ENCODE data around the gene CFAP99. TPM values are rescaled to one million over a fixed set of nuclear protein-coding genes. Genes with fewer than 3 reads are reported as not detected.

Gene CFAP99
- total and polyA plus RNA-seq, 2 experiments from 2014 or later, result not detected

DNA sequence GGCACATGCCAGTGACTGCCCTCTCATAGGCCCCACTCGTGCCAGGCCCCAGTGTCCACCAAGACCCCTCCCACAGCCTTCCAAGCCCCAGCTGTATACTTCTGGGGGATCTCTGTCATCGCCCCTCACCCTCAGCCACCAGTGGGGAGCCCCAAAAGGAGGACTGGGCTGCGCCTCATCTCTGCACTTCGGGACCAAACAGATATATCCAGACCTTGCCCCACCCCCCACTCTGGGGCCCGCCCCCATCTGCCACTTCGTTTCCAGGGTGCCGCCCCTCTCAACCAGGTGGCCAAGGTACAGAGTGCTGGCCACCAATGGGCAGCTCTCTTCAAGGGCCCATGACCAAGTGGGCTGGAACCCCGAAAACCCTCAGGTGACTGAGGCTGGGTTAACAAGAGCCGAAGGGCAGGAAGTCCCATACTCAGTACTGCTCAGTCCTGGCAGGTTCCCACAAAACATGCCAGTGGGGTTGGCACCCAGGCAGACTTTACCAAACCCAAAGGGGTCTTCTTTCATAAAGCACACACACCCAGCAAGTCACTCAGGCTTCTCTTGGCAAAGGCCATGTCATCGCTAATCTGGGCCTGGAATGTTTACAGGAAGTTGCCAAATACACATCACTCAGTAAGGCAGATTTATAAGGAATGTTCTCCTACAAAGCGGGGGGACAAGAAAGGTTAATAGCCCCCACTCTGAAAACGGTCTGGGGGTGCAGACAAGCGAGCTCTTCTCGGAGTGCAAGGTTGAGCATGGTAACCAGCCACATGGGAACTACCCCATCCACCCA lies 4.7 kb upstream of the CFAP99 start:
- Histone ChIP-seq H2AFZ (peak overlapping the region; percentile 69; the same call in 1 of the 2 replicates), H3K4me1 (ENCODE audit: insufficient read depth) (peaks cover 38% of the 10 kb centered on the region), H3F3A (replicated peaks; ENCODE audit: low read depth) (peaks cover 22% of the 10 kb centered on the region), H3K79me2 (replicated peaks; ENCODE audit: insufficient read depth) (no peaks in the 10 kb centered on the region), H3K36me3 (ENCODE audit: insufficient read depth) (no peaks in the 10 kb centered on the region), H3K9me2 (ENCODE audit: insufficient read depth) (no peaks in the 10 kb centered on the region), H3K27me3 (ENCODE audit: insufficient read depth) (peaks cover 48% of the 10 kb centered on the region), H3K27ac (ENCODE audit: low read depth) (peak overlapping the region; percentile 91; the same call in 1 of the 2 replicates), H4K20me1 (replicated peaks; ENCODE audit: insufficient read depth) (peaks cover 6% of the 10 kb centered on the region; the same call in 1 of the 2 replicates), H3K4me2 (peak overlapping the region; percentile 80), H3K4me3 (peak overlapping the region; percentile 48)
- H3K27ac Mint-ChIP-seq, result peak overlapping the region; percentile 84; the same call in 1 of the 2 replicates
- H3K36me3 Mint-ChIP-seq (ENCODE audit: low read depth), result no peaks in the 10 kb centered on the region; the same call in 2 of the 3 replicates
- H3K27me3 Mint-ChIP-seq (ENCODE audit: insufficient read depth, low read depth, poor library complexity), result peaks cover 50% of the 10 kb centered on the region
- H3K4me3 Mint-ChIP-seq, result peak overlapping the region; percentile 64
- no peak for TF ChIP-seq EZH2 (IDR thresholded peaks at IDR 0.05; ENCODE audit: low read depth, unreplicated experiment)
- TF ChIP-seq ZNF331 (CRISPR knock-in tag; IDR thresholded peaks at IDR 0.05; ENCODE audit: low read depth), result no peak
- no peak for TF ChIP-seq ETS1 (IDR thresholded peaks at IDR 0.05)
- TF ChIP-seq ZNF462 (CRISPR knock-in tag; IDR thresholded peaks at IDR 0.05), result no peak
- no peak for TF ChIP-seq POLR2AphosphoS5 (IDR thresholded peaks at IDR 0.05; ENCODE audit: low read depth)
- no peak for TF ChIP-seq STAT1 (IDR thresholded peaks at IDR 0.05; ENCODE audit: unreplicated experiment)
- TF ChIP-seq JUNB (IDR thresholded peaks at IDR 0.05; ENCODE audit: unreplicated experiment), result no peak
- TF ChIP-seq CREB1 (CRISPR knock-in tag; IDR thresholded peaks at IDR 0.05; ENCODE audit: low read depth), result no peak
- no peak for TF ChIP-seq REST (IDR thresholded peaks at IDR 0.05; ENCODE audit: unreplicated experiment)
- no peak for TF ChIP-seq EZH2phosphoT487 (IDR thresholded peaks at IDR 0.05; ENCODE audit: unreplicated experiment)
- no peak for TF ChIP-seq ZNF114 (CRISPR knock-in tag; IDR thresholded peaks at IDR 0.05)
- TF ChIP-seq NANOG (IDR thresholded peaks at IDR 0.05; ENCODE audit: borderline replicate concordance), result no peak
- no peak for TF ChIP-seq CTCF (conservative IDR thresholded peaks at IDR 0.05; ENCODE audit: low read depth in 2 of 2)
- no peaks in the 10 kb centered on the region; the same call in 2 of the 3 replicates for H3K9me3 Mint-ChIP-seq
- H3K4me1 Mint-ChIP-seq, result peaks cover 49% of the 10 kb centered on the region
- peak; percentile 1; the same call in 1 of the 3 replicates for ATAC-seq
- DNase-seq (ENCODE audit: low spot score), result peak; percentile 63

Data from GM23338 (cell line).